Epithelial cell of esophagus (primary cell): ENCODE results near the gene DGKI.
"Not testable (repeated sequence)": the region's sequence is repeated elsewhere in the genome, so short reads cannot be mapped to it uniquely, and the experiment has no call there.

Experiments used
- DNase-seq: peaks from one replicate; pipeline ENCODE4 v3.0.0; 2010; ENCODE audit warnings: low read depth
- H3K4me3 ChIP-seq: 2 replicates; pipeline ENCODE4 v1.5.1; 2011; ENCODE audit warnings: mild to moderate bottlenecking, low read length, control low read depth
- CTCF ChIP-seq: IDR thresholded peaks from 2 replicates; pipeline ENCODE4 v1.5.1; 2011; ENCODE audit warnings: low read depth, mild to moderate bottlenecking, low read length, control low read depth, inconsistent platforms; ENCODE audit not compliant: insufficient read depth; ENCODE audit errors: missing control alignments

Gene DGKI

GRCh38 chr7:137458399-137458798 lies 388.4 kb downstream of the DGKI start:
- no peak for TF ChIP-seq CTCF
- peak; percentile 67 for DNase-seq

GRCh38 chr7:137454767-137455166 lies 392.0 kb downstream of the DGKI start:
- no peak overlapping the region for H3K4me3 ChIP-seq
- no peak for TF ChIP-seq CTCF
- DNase-seq: no peak

More at GRCh38 chr7:137458399-137458798, 388.4 kb downstream of the DGKI start:
- no peak overlapping the region for H3K4me3 ChIP-seq

GRCh38 chr7:137454246-137454724 lies 392.5 kb downstream of the DGKI start:
- H3K4me3 ChIP-seq: no peak overlapping the region
- DNase-seq: peak; percentile 42
- TF ChIP-seq CTCF: peak; percentile 63

GRCh38 chr7:137453356-137453755 lies 393.4 kb downstream of the DGKI start:
- TF ChIP-seq CTCF: no peak
- H3K4me3 ChIP-seq: no peak overlapping the region
- DNase-seq: no peak

- H3K4me3 ChIP-seq: no peak overlapping the region
- DNase-seq: no peak
- TF ChIP-seq CTCF: no peak
Observed at GRCh38 chr7:137449016-137449415, 397.8 kb downstream of the DGKI start.

GRCh38 chr7:137448572-137448971 lies 398.2 kb downstream of the DGKI start:
- not testable (repeated sequence) for H3K4me3 ChIP-seq, DNase-seq

- DNase-seq: no peak
- no peak for TF ChIP-seq CTCF
- no peak overlapping the region for H3K4me3 ChIP-seq
Observed at GRCh38 chr7:137446025-137446424, 400.7 kb downstream of the DGKI start.
